GM18951 (cell line): ENCODE data around the gene HAO2.
"Not testable (repeated sequence)": the region's sequence is repeated elsewhere in the genome, so short reads cannot be mapped to it uniquely, and the experiment has no call there.

Experiments used
- POLR2A ChIP-seq: IDR thresholded peaks from 4 replicates; pipeline ENCODE4 v1.6.1; 2011; ENCODE audit warnings: mild to moderate bottlenecking; ENCODE audit not compliant: insufficient read length, insufficient read depth; ENCODE audit errors: extremely low read depth
- in situ Hi-C: fragments of 300-500 bp; cut with MboI; formaldehyde crosslinking; loops from one replicate; pipeline ENCODE4 v1.12.0; 2022; ENCODE audit warnings: low sequenced_read_pairs, mixed read lengths, inconsistent platforms; ENCODE audit not compliant: unreplicated experiment

The HAO2 gene

DNA sequence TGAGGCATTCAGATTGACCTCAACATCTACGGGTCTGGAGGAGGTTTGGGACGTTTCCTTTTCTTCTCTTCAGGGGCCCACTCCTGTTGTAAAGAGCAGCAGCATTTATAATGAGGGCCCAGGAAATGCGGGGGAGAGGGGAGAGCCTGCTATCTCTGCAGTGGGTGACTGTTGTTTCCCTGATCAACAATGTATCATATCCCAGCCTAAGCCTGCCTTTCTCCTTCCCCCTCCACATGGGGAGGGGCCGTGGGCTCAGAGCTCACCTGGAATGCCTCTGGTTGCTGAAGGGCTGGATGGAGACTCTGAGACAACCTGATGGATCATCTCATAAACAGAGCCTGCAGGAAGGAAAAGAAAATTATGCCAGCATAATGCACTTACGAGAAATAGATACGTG, 36.0 kb upstream of the HAO2 start:
- no peak for TF ChIP-seq POLR2A
- in situ Hi-C loops: no loop called here

- TF ChIP-seq POLR2A: no peak
- in situ Hi-C loops: no loop called here
Measured at GRCh38 chr1:119333163-119333896, 35.3 kb upstream of the HAO2 start.

DNA sequence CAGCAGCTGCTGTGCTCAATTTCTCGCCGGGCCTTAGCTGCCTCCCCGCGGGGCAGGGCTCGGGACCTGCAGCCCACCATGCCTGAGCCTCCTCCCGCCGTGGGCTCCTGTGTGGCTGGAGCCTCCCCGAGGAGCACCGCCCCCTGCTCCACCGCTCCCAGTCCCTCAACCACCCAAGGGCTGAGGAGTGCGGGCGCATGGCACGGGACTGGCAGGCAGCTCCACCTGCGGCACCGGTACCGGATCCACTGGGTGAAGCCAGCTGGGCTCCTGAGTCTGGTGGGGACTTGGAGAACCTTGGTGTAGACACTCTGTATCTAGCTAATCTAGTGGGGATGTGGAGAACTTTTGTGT, 34.7 kb upstream of the HAO2 start:
- in situ Hi-C loops: not testable (repeated sequence)

DNA sequence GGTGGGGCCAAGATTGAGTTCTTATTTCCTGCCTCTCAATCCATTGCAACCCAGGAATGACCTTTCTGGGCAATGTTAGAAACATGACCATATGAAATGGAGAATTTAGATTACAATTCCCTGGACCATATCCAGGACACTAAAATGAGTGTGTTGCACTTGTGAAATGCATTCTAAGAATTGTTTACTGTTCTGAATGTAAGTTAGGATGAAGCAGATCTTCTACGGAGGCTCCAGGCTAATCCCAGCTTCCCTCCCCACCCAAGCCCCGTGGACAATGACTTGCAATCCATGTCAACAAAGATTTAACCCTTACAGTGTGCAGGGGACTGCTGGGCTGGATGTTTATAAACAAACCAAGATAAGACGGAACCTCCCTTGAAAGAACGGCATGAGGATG, 31.7 kb upstream of the HAO2 start:
- in situ Hi-C loops: no loop called here

DNA sequence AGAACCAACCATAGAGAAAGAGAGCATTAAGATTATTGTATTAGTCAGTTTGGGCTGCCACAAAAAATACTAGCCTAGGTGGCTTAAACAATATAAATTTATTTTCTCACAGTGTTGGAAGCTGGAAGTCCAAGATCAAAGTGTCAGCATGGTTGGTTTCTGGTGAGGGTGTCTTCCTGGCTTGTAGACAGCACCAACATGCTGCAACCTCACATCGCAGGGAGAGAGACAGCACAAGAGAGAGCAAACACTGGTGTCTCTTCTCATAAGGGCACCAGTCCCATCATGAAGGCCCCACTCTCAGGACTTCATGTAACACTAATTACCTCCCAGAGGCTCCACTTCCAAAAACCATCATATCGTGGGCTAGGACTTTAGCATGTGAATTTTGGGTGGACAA, 30.6 kb upstream of the HAO2 start:
- in situ Hi-C loops: no loop called here
- no peak for TF ChIP-seq POLR2A

More for the DNA sequence above, 31.7 kb upstream of the HAO2 start:
- TF ChIP-seq POLR2A: no peak

DNA sequence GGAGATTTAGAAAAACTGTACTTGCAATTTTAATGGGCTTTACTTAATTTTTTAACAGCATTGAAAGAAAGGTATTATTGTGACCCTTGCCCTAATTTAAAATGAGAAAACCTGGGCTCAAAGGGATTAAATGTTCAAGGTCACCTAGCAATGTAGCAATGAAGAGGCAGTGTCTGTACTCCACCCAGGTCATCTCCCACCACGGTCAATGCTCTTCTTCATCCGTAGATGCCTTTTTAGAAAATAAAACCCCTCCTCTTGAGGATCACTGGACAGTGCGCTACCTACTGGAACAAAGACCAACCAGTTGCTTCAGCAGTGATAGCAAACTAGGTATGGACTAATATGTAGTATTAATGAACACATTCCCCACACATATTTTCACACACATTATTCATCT, 29.8 kb upstream of the HAO2 start:
- TF ChIP-seq POLR2A: no peak
- in situ Hi-C loops: no loop called here

GRCh38 chr1:119340861-119341261, 27.7 kb upstream of the HAO2 start:
- TF ChIP-seq POLR2A: no peak
- in situ Hi-C loops: no loop called here

- in situ Hi-C loops: no loop called here
- no peak for TF ChIP-seq POLR2A
Measured at GRCh38 chr1:119341372-119341947, 27.1 kb upstream of the HAO2 start.

- TF ChIP-seq POLR2A: no peak
- in situ Hi-C loops: no loop called here
Measured at GRCh38 chr1:119345398-119345797, 23.2 kb upstream of the HAO2 start.

DNA sequence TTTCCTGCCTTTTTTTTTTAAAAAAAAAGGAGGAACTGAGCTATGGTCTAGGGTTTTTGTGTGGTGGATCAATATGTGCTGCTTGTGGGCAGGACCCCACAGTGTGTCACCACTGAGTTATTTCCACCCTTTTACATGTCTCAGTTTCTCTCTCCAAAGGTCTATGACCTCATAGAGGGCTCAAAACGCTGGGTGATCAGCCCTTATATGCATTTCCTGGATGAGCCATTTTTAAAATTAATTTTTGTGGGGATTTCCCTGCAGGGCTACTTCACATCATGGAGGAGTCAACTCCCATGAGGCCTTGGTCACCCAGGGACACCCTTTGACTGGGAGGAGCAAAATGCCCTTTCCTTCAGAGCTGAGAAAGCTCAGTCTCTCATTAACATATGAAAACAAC, 20.7 kb upstream of the HAO2 start:
- in situ Hi-C loops: no loop called here

DNA sequence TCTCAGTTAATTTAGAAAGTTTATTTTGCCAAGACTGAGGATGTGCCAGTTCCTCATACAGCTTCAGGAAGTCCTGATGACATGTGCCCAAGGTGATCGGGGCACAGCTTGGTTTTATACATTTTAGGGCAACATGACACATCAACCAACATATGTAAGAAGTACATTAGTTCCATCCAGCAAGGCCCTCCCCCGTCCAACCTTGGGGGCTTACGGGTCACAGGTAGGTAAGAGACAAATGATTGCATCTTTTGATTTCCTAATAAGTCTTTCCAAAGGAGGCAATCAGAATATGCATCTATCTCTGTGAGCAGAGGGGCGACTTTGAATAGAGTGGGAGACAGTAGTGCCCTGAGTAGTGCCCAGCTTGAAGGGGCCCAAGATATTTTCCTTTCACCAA, 19.6 kb upstream of the HAO2 start:
- TF ChIP-seq POLR2A: no peak
- in situ Hi-C loops: no loop called here

More for the DNA sequence above, 20.7 kb upstream of the HAO2 start:
- no peak for TF ChIP-seq POLR2A

- in situ Hi-C loops: not testable (repeated sequence)
Measured at GRCh38 chr1:119350866-119351265, 17.7 kb upstream of the HAO2 start.

- no peak for TF ChIP-seq POLR2A
- in situ Hi-C loops: no loop called here
Measured at GRCh38 chr1:119351997-119352396, 16.6 kb upstream of the HAO2 start.

DNA sequence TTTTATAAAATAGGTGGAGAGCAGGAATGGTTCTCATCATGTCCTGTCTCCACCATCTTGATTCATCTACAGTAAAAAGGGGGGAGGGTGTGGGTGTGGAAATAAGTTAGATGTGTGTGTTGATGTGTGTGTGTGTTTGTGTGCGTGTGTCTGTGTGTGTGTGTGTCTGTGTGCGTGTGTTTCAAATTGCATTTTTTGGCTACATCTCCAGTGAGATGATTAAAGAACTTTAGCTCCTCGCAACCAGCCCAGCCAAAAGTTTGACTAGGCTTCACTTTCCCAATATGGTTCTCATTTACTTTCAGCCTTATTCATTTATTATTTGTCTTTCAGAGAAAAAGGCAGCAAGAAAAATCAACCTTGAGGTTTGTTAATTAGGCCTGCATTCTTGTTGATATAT, 14.7 kb upstream of the HAO2 start:
- in situ Hi-C loops: no loop called here
- TF ChIP-seq POLR2A: no peak

GRCh38 chr1:119358636-119359035, 9.9 kb upstream of the HAO2 start:
- no peak for TF ChIP-seq POLR2A
- in situ Hi-C loops: no loop called here

- in situ Hi-C loops: loop anchor here (10.0 kb wide), 1 partner anchor 75 kb away; no protein-coding TSS in a partner anchor
Measured at GRCh38 chr1:119359730-119360129, 8.9 kb upstream of the HAO2 start.

More at GRCh38 chr1:119359730-119360129, 8.9 kb upstream of the HAO2 start:
- no peak for TF ChIP-seq POLR2A
